ENCODE results near the gene RAET1L.

DNA sequence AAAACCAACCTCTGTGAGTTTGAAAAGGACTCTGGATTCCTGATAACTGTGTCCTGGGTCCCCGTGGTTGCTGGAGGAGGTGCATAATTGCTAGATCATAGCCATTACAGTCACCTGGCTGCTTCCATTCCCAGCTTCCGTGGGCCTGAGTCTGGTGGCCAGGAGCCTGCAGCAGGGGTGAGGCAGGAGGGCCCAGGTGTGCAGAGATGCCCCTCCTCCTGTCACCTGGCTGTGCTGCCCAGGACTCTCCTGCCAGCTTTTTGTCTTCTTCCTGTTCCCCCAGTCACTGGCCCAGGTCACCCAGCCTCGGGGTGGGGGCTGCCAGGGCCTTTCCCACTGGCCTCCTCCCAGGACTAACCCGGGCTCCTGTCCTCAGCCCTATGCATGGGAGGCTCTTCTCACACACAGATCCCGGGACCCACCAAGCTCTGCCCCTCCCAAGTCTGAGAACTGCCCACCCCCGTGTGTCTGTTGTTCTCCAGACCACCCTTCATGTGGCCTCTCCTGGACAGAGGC lies 30.0 kb downstream of the RAET1L start:
- TF ChIP-seq GABPA (IDR thresholded peaks at IDR 0.05; ENCODE audit: low read depth) (no peak), ESRRA (IDR thresholded peaks at IDR 0.05; ENCODE audit: low read length) (no peak), HDAC2 (IDR thresholded peaks at IDR 0.05) (no peak), NFIC (IDR thresholded peaks at IDR 0.05; ENCODE audit: low read depth, low read length) (no peak), POLR2AphosphoS5 (IDR thresholded peaks at IDR 0.05; ENCODE audit: low read length) (no peak), ZBED1 (IDR thresholded peaks at IDR 0.05; ENCODE audit: borderline replicate concordance) (no peak)
- TF ChIP-seq, protein P1, sequence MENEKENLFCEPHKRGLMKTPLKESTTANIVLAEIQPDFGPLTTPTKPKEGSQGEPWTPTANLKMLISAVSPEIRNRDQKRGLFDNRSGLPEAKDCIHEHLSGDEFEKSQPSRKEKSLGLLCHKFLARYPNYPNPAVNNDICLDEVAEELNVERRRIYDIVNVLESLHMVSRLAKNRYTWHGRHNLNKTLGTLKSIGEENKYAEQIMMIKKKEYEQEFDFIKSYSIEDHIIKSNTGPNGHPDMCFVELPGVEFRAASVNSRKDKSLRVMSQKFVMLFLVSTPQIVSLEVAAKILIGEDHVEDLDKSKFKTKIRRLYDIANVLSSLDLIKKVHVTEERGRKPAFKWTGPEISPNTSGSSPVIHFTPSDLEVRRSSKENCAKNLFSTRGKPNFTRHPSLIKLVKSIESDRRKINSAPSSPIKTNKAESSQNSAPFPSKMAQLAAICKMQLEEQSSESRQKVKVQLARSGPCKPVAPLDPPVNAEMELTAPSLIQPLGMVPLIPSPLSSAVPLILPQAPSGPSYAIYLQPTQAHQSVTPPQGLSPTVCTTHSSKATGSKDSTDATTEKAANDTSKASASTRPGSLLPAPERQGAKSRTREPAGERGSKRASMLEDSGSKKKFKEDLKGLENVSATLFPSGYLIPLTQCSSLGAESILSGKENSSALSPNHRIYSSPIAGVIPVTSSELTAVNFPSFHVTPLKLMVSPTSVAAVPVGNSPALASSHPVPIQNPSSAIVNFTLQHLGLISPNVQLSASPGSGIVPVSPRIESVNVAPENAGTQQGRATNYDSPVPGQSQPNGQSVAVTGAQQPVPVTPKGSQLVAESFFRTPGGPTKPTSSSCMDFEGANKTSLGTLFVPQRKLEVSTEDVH (IDR thresholded peaks at IDR 0.05; ENCODE audit: low read depth, partially characterized antibody): no peak
- TF ChIP-seq, protein P2, sequence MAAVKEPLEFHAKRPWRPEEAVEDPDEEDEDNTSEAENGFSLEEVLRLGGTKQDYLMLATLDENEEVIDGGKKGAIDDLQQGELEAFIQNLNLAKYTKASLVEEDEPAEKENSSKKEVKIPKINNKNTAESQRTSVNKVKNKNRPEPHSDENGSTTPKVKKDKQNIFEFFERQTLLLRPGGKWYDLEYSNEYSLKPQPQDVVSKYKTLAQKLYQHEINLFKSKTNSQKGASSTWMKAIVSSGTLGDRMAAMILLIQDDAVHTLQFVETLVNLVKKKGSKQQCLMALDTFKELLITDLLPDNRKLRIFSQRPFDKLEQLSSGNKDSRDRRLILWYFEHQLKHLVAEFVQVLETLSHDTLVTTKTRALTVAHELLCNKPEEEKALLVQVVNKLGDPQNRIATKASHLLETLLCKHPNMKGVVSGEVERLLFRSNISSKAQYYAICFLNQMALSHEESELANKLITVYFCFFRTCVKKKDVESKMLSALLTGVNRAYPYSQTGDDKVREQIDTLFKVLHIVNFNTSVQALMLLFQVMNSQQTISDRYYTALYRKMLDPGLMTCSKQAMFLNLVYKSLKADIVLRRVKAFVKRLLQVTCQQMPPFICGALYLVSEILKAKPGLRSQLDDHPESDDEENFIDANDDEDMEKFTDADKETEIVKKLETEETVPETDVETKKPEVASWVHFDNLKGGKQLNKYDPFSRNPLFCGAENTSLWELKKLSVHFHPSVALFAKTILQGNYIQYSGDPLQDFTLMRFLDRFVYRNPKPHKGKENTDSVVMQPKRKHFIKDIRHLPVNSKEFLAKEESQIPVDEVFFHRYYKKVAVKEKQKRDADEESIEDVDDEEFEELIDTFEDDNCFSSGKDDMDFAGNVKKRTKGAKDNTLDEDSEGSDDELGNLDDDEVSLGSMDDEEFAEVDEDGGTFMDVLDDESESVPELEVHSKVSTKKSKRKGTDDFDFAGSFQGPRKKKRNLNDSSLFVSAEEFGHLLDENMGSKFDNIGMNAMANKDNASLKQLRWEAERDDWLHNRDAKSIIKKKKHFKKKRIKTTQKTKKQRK (IDR thresholded peaks at IDR 0.05; ENCODE audit: low read depth, low read length): no peak
